GM18505 (cell line): Measurements from ENCODE around the gene CFAP73.
"Not testable (repeated sequence)": the region's sequence is repeated elsewhere in the genome, so short reads cannot be mapped to it uniquely, and the experiment has no call there.

Experiments
- ATAC-seq: cut with Tn5 transposase; IDR thresholded peaks from one replicate; pipeline ENCODE4 v1.9.1; 2021; ENCODE audit not compliant: unreplicated experiment
- POLR2A ChIP-seq: IDR thresholded peaks from 4 replicates; pipeline ENCODE4 v1.6.1; 2011; ENCODE audit warnings: borderline replicate concordance; ENCODE audit not compliant: insufficient read depth, insufficient read length; ENCODE audit errors: extremely low read depth

Gene CFAP73

DNA sequence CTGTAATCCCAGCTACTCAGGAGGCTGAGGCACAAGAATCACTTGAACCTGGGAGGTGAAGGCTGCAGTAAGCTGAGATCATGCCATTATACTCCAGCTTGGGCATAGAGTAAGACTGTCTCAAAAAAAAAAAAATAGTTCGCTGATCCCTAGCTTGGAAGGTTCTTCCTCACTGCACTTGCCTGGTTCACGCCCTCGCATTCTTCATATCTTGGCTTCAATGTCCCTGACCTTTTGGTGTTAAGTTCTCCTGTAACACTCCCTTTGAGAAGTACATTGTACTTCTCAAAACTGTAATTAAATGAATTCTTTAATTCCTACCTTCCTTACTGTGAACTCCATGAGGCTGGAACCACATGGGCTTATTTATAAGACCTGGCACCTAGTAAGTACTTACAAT lies 55.3 kb downstream of the CFAP73 start:
- no peak for TF ChIP-seq POLR2A
- ATAC-seq: no peak

- not testable (repeated sequence) for ATAC-seq
Measured at GRCh38 chr12:113206802-113207201, 57.3 kb downstream of the CFAP73 start.

DNA sequence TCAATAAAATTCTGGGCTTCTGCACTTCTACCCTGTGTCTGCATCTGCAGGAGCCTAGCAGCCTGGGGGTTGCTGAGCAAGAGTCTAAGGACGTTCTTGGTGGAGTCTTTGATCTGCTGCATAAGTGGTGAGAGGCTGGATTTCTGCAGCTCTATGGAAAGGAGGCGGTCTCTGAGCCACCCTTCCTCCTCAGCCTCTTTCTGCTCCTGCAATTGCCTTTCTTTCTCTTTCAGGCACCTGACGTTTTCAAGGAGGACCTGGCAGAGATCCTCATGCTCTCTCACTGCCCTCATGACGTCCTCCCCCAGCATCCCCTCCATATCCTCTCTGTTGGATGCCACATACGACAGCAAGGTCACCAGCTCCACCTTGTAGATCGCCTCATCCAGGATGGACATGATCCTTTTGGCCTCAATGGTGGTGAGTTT lies 58.1 kb downstream of the CFAP73 start:
- ATAC-seq: no peak
- TF ChIP-seq POLR2A: no peak

DNA sequence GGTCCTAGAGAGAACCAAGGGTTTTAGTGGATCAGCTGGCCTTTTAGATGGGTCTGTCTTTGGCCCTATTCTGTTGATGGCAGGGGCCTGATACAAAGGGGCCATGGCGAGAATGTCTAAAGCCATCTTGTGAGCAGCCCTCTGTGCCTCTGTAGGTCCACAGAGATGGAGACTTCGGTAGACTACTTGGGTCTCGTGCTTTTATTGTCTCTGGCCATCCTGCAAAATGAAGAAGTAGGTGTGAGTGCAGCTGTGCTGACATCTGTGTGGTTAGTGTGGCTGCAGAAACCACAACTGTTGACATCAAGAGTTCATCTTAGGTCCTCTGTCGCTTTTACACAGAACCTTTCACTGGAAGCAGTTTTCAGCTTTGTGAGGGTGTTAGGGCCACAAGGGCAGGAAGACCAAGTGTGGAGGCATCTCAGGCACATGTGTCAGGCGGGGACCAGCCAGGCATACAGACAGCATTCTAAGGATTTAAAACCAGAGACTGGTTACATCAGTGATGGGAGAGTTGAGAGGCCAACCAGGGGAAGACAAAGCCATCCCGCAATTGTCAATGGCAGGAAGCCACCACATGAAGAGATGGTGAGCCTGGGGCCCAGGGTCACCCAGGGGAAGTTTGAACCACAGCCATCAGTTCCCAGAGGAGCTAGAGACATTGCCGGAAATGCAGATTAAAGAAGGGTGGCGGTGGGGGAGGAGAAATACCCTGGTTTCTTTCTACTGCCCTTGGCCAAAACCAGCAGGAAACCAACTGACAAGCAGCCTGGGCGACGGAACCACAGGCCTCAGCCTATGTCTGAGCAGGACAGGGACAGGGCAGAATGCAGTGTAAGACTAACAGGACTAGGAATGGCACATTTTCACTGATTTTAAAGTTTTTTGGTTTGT lies 58.8 kb downstream of the CFAP73 start:
- peak; percentile 56 for TF ChIP-seq POLR2A
- ATAC-seq: peak; percentile 76
